Measurements from ENCODE around the gene EVC2. TPM values are rescaled to one million over a fixed set of nuclear protein-coding genes. Genes with fewer than 3 reads are reported as not detected.

Gene EVC2
- total and polyA plus RNA-seq, 7 donors, result 0.60 to 14.7 (median 8.6) TPM; not detected in 1

GRCh38 chr4:5635826-5636195 lies 72.5 kb downstream of the EVC2 start:
- Histone ChIP-seq H3K9me3 (no peaks in the 10 kb centered on the region), H3K27ac (no peak overlapping the region), H3K4me1 (no peaks in the 10 kb centered on the region), H3K36me3 (peaks cover 0 to 41% (median 17%) of the 10 kb centered on the region in 4 donors), H3K27me3 (no peaks in the 10 kb centered on the region), H3K4me3 (no peak overlapping the region)
- WGBS, 2 donors, result 57 to 77% methylated on average over 7 of the region's 7 CpGs
- DNase-seq, result no peak
- intact Hi-C loops (cut with DNase I), result no loop called here
- TF ChIP-seq EP300 (IDR thresholded peaks at IDR 0.05), result no peak
- TF ChIP-seq POLR2AphosphoS5 (IDR thresholded peaks at IDR 0.05), result no peak
- TF ChIP-seq CTCF (IDR thresholded peaks at IDR 0.05), result no peak
- TF ChIP-seq POLR2A (IDR thresholded peaks at IDR 0.05), result no peak

- no peaks in the 10 kb centered on the region for H3K9me3 ChIP-seq
- no peak overlapping the region for H3K27ac ChIP-seq
- DNase-seq, result no peak
- intact Hi-C loops (cut with DNase I), result no loop called here
- WGBS, 2 donors, result 71 to 82% methylated on average over 2 of the region's 2 CpGs
- H3K4me1 ChIP-seq, result no peaks in the 10 kb centered on the region
- no peak for TF ChIP-seq POLR2A (IDR thresholded peaks at IDR 0.05)
- no peak for TF ChIP-seq CTCF (IDR thresholded peaks at IDR 0.05)
- no peak for TF ChIP-seq POLR2AphosphoS5 (IDR thresholded peaks at IDR 0.05)
- no peak for TF ChIP-seq EP300 (IDR thresholded peaks at IDR 0.05)
- peaks cover 0 to 57% (median 22%) of the 10 kb centered on the region in 4 donors for H3K36me3 ChIP-seq
- H3K4me3 ChIP-seq, result no peak overlapping the region
- no peaks in the 10 kb centered on the region for H3K27me3 ChIP-seq
Observed at GRCh38 chr4:5632571-5632970, 75.8 kb downstream of the EVC2 start.

GRCh38 chr4:5632066-5632440 lies 76.3 kb downstream of the EVC2 start:
- TF ChIP-seq POLR2AphosphoS5 (IDR thresholded peaks at IDR 0.05), result no peak
- TF ChIP-seq EP300 (IDR thresholded peaks at IDR 0.05), result no peak
- no peak for TF ChIP-seq POLR2A (IDR thresholded peaks at IDR 0.05)
- intact Hi-C loops (cut with DNase I), result no loop called here
- H3K9me3 ChIP-seq, result no peaks in the 10 kb centered on the region

GRCh38 chr4:5631352-5632065 lies 76.8 kb downstream of the EVC2 start:
- no peaks in the 10 kb centered on the region for H3K9me3 ChIP-seq
- no peak for TF ChIP-seq CTCF (IDR thresholded peaks at IDR 0.05)
- no peak for TF ChIP-seq POLR2AphosphoS5 (IDR thresholded peaks at IDR 0.05)
- TF ChIP-seq EP300 (IDR thresholded peaks at IDR 0.05), result no peak
- TF ChIP-seq POLR2A (IDR thresholded peaks at IDR 0.05), result no peak
- WGBS, 2 donors, result 71 to 80% methylated on average over 9 of the region's 9 CpGs
- no peaks in the 10 kb centered on the region for H3K27me3 ChIP-seq
- peaks cover 0 to 68% (median 24%) of the 10 kb centered on the region in 4 donors for H3K36me3 ChIP-seq
- no peak overlapping the region for H3K4me3 ChIP-seq
- intact Hi-C loops (cut with DNase I), result no loop called here
- H3K27ac ChIP-seq, result no peak overlapping the region
- no peaks in the 10 kb centered on the region for H3K4me1 ChIP-seq
- no peak for DNase-seq

More at GRCh38 chr4:5632066-5632440, 76.3 kb downstream of the EVC2 start:
- H3K27me3 ChIP-seq, result no peaks in the 10 kb centered on the region
- no peak for DNase-seq
- 83% methylated on average over 3 of the region's 3 CpGs for WGBS, 2 donors
- H3K36me3 ChIP-seq, result peaks cover 0 to 63% (median 22%) of the 10 kb centered on the region in 4 donors
- no peaks in the 10 kb centered on the region for H3K4me1 ChIP-seq
- no peak overlapping the region for H3K27ac ChIP-seq
- no peak overlapping the region for H3K4me3 ChIP-seq

GRCh38 chr4:5630762-5631161 lies 77.6 kb downstream of the EVC2 start:
- TF ChIP-seq POLR2AphosphoS5 (IDR thresholded peaks at IDR 0.05) (no peak), EP300 (IDR thresholded peaks at IDR 0.05) (no peak), POLR2A (IDR thresholded peaks at IDR 0.05) (no peak), CTCF (IDR thresholded peaks at IDR 0.05) (no peak)
- intact Hi-C loops (cut with DNase I), result no loop called here
- H3K4me1 ChIP-seq, result no peaks in the 10 kb centered on the region
- H3K36me3 ChIP-seq, result peaks cover 0 to 72% (median 25%) of the 10 kb centered on the region in 4 donors
- no peak for DNase-seq
- H3K9me3 ChIP-seq, result no peaks in the 10 kb centered on the region
- H3K27ac ChIP-seq, result no peak overlapping the region
- no peak overlapping the region for H3K4me3 ChIP-seq
- H3K27me3 ChIP-seq, result no peaks in the 10 kb centered on the region
- WGBS, 2 donors, result 93 to 97% methylated on average over 3 of the region's 3 CpGs

All from sigmoid colon (tissue), 7 donors.